GM21528 (cell line): ENCODE data around the gene RBM20.
"Not testable (repeated sequence)": the region's sequence is repeated elsewhere in the genome, so short reads cannot be mapped to it uniquely, and the experiment has no call there.

Experiments used
- ATAC-seq: cut with Tn5 transposase; IDR thresholded peaks from one replicate; pipeline ENCODE4 v1.9.1; 2021; ENCODE audit warnings: mild to moderate bottlenecking, moderate library complexity; ENCODE audit not compliant: unreplicated experiment, low FRiP score

RBM20 gene

GRCh38 chr10:110643653-110644597 lies at the start of gene RBM20:
Gene RBM20 (plus strand): TSS chr10:110644336. CDS start chr10:110644455, 119 bp downstream.
- no peak for ATAC-seq

- ATAC-seq = no peak
Measured at GRCh38 chr10:110597476-110597875, 46.7 kb upstream of the RBM20 start.

DNA sequence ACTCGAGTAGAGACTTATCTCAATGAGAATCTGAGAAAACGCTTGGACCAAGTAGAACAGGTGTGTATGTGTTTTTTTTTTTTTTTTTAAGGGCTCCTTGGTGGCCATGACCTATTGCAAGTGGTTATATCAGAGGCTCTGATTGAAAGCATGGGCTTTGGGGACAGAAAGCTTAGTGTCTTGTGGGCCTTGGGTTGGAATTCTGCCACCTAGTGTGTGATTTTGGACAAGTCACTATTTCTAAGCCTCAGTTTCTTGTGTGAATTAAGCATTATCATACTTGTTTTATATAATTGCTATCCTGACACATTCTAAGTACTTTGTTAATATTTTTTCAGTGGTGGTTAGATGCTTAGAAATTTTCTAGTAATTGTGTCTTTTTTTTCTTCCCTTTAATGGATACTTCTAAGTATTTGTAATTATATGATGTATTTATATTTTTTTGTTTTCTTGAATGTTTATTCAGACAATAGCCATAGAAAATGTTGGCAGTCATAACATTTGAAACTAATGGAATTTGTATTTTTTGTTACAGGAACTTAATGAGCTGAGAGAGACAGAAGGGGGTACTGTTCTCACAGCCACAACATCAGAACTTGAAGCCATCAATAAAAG lies 43.5 kb upstream of the RBM20 start:
- no peak for ATAC-seq

GRCh38 chr10:110601581-110601980 lies 42.6 kb upstream of the RBM20 start:
- ATAC-seq = no peak

DNA sequence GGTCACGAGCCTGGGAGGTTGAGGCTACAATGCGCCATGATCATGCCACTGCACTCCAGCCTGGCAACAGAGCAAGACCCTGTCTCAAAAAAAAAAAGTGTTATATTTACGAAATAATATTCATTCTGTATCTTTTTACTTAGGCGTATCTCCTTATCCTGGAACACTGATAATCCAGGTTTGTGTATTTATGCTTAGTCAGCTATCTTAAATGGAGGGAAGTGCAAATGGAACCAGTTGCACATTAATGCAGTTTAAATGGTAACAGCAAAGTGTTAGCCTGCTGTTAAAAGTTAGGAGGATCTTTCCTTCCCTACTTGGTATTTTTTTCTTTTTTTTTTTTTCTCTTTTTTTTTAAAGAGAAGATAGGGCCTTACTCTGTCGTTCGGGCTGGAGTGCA lies 36.0 kb upstream of the RBM20 start:
- no peak for ATAC-seq

GRCh38 chr10:110609605-110610004 lies 34.5 kb upstream of the RBM20 start:
- ATAC-seq = no peak

DNA sequence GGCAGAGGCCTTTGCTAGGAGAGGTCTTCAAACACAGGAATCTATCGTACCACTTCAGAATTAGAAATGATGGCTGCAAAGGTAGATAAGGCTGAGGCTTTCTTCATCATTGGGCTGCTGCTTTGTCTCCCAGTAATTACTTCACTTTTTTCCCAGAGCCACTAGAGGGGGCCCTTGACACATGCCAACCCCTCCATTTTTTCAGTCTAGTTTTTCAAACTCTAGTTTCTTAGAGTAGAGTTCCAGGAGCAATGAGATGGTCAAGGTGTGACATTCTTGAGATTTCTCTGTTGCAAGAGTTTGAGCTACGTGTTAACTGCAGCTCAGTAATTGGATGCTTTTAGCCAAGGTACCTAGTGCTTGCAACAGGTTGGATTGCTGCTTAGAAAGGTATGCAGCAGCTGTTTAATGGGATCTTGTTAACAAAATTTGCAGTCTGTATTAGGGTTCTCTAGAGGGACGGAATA lies 33.8 kb upstream of the RBM20 start:
- no peak for ATAC-seq

DNA sequence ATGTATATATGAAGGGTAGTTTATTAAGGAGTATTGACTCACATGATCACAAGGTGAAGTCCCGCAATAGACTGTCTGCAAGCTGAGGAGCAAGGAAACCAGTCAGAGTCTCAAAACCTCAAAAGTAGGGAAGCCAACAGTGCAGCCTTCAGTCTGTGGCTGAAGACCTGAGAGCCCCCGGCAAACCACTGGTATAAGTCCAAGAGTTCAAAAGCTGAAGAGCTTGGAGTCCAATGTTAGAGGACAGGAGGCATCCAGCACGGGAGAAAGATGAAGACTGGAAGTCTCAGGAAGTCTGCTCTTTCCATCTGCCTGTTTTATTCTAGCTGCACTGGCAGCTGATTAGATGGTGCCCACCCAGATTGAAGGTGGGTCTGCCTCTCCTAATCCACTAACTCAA lies 33.4 kb upstream of the RBM20 start:
- not testable (repeated sequence) for ATAC-seq

GRCh38 chr10:110612087-110612486 lies 32.0 kb upstream of the RBM20 start:
- no peak for ATAC-seq

- no peak for ATAC-seq
Measured at GRCh38 chr10:110612629-110613028, 31.5 kb upstream of the RBM20 start.

- no peak for ATAC-seq
Measured at GRCh38 chr10:110613341-110613995, 30.7 kb upstream of the RBM20 start.

- no peak for ATAC-seq
Measured at GRCh38 chr10:110613996-110614495, 30.1 kb upstream of the RBM20 start.

DNA sequence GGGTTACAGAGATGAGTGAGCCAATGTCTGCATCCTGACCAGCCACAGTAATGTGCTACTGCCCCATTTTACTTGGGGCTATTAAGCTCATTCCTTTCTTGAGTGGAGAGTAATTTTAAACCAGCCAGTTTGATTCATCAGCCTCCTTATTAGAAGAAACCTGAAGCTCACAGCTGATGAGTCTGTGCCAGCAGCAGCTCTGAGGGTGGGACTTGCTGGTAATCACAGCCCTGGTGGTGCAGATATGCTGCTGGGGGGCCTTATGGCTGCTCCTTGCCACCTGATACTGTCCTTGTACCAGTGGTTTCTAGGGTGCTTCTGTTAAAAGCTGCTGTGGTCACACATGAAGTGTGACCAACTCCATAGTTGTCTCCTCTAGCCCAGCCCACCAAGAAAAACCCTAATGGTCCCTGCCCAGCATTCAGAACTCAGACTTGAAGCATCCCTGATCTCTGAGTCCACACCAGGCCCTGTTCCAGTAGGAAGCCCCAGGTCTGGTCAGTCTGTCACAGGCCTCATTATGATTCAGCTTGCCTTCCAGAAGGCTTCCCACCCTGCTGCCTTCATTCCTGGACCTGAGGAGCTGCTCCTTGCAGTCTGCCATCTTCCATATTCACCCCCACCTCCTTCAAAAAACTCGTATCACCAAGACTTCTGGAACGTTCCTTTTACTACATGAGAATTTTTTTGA lies 28.9 kb upstream of the RBM20 start:
- no peak for ATAC-seq

- ATAC-seq = no peak
Measured at GRCh38 chr10:110616493-110617033, 27.6 kb upstream of the RBM20 start.

DNA sequence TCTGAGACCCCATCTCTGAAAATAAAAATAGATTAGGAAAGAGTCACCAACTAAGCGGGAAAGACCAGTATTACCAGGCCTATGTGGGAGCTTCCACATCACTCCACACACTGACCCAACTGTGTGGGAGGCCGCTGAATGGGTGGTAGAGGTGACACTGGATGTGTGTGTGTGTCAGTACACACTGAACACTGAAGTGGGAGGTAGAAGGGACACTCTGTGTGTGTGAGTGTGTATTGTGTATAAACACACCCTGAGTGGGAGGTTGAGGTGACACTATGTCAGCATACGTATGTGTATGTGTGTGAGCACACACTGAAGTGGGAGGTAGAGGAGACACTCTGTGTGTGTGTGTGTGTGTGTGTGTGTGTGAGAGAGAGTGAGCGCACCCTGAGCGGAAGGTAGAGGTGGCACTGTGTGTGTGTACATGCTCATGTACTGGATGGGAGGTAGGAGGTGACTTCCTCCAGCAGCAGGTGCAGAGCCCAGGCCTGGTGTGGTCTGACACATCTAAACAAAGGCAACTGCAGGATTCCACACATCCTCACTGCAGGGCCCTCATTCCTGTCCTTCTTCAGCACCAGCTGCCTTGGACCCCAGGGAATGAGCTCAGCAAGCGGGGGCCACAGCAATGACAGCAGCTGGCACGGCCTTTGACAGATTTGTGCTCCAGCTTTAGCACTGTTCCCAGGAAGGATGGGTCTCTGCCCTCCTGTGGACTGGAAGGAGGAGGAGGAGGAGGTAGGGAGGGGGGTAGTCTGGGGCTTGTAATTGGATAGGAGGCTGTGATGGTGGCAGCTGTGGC lies 26.5 kb upstream of the RBM20 start:
- ATAC-seq = no peak

DNA sequence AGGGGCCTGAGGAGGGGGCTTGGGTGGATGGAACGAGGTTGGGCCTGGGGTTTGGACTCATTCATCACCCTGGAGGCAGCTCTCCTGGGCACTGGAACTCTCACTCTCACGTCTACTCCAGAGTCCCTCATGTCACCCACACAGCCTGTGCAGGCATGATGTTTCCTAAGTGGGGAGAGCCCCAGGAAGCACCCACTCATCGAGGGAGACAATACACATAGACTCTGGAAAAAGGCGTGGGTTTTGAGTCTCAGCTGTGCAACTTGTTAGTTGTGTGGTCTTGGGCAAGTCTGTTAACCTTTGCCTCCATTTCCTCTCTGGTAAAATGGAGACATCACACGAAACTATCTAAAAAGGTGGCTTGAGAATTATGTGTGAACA lies 25.9 kb upstream of the RBM20 start:
- ATAC-seq = no peak

DNA sequence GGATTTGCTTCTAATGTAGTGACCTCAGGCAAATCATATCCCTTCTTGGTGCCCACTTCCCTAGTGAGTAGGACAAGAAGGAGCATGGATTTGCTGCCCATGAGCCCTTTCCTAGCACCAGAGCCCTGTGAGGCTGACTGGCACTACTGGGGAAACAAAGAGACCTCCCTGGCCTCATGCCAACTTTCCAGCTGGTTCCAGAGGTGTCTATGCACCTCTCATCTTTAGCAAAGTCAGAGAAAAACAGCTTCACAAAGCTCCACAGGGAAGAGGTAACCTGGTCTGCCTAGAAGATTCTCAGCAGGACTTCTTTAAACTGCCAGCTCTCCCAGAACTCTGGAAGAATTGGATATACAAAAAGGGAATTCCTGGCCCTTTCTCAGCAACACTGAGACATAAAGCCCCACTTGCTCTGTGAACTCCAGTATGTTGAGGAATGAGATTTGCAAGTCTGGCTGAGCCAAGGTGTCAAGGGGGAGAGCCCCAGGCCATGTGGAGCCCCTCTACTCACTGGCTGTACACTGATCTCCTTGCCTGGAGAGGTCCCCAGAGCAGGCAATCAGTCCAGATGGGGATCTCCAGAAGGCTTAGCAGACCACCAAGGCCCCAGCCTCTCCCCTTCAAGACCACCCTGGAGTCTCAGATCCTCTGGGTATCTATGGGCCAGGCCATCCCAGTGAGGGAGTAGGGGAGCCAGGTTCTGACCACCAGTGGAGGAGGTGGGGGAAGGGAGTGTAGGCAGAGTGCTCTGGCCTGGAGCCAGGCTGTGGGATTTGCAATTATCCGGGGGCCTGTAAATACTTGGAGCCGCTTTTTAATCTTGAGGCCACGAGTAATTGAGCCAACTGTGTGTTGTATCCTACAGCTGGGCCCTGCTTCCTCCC lies 24.4 kb upstream of the RBM20 start:
- no peak for ATAC-seq

DNA sequence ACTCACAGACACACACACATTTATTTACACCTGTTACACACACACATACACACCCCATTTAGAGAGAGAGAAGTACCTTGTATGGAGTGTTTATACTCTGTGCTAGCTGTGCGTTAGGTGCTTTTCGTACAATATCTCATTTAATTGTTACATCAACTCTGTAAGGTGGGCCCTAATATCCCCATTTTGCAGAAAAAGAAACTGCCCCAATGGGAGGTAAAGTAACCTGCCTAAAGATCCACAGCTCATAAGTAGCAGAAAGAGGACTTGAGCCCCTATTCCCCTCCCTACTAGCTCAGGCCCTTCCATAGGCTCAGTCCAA lies 23.8 kb upstream of the RBM20 start:
- no peak for ATAC-seq

- ATAC-seq = not testable (repeated sequence)
Measured at GRCh38 chr10:110623316-110623715, 20.8 kb upstream of the RBM20 start.
